ENCODE results near the gene SP5.
"Not testable (repeated sequence)": the region's sequence is repeated elsewhere in the genome, so short reads cannot be mapped to it uniquely, and the experiment has no call there.

The SP5 gene

DNA sequence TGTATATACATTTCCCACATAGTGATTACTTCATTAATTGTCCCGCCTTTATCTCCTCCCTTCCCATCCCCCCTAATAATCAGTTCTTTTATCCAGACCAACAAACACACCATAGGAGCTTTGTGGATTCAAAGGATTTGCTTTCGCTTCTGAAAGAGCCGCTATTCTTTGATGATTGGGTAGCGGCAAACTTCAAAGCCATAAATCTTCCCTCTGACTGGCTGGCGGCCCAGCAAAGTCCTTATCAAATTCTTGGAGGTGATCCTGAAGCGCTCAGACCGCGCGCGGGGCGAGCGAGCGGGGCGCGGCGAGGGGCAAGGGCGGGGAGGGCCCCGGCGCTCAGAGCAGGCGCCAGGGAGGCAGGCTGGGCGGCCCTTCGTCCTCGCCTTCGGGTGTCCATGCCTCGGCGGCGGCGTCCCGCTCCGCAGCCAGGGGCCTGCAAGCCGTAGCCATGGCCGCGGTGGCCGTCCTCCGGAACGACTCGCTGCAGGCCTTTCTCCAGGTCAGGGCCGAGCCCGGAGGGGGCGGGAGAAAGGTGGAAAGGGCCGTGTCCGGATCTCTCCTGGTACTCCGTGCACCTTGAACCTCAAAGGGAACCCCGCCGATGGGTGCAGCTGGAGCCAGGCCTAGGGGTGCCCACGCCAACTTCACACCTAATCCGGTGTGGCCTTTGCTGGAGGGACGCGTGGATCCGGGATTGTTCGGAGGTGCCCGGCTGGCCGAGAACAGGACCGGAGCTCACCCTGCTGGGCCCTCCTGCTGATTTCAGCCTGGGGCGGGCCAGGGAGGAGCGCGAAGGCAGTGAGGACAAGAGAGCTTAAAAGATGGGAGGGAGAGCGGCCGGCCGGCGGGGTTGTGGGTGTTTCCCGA lies at the start of gene SP5:
Gene SP5, plus strand, starts transcription at position 276 of the 870 bp plus-strand sequence. Its CDS starts 176 bp downstream, at position 452.
- DNase-seq (ENCODE audit: low read depth in 3 of 3): no peak

DNA sequence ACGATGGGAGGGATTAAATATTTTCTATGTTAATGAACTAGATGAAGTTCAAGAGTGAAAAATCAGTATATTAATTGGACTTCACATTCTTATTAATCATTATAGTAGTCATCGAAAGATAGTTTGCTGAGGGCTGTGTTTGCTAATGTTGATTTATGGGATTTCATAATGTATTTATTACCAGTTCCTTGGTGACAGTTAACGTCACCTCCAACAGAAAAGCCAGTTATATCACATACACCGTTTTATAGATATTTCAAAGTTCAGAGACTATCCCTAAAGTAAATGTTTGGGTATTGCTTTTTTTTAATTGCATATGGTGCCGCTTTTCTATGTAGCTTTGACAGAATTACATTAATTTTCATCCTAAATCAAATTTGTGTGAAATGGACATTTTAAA lies 49.4 kb upstream of the SP5 start:
- DNase-seq (ENCODE audit: low read depth in 3 of 3): no peak

DNA sequence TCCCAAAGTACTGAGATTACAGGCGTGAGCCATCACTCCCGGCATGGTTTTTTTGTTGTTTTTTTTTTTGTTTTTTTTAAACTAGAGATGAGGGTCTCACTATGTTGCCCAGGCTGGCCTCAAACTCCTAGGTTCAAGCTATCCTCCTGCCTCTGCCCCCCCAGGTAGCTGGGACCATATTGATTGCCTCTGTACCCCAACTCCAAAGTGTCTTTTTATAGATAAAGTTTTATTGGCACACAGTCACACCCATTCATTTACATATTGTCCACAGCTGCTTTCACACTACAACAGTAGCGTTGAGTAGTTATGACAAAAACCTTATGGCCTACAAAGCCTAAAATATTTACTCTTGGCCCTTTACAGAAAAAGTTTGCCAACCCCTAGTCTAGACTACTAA lies 45.2 kb upstream of the SP5 start:
- DNase-seq (ENCODE audit: low read depth in 3 of 3): no peak

DNA sequence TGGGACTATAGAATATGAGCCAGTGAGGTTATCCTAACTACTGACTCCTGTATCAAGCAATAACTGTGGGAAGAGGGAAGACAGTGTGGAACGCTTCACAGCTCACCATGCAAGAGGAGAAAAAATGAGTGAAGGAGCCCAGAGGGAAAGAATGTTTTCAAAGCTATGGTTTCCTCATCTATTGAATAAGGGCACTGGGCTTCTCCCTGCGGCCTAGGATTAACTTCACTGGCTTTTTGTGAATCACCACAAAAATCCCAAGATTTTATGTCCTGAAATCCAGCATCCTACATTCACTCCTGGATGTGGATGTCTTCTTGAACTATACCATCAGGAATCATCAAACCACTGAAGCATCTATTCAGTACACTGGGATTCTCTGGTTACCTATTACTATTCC lies 44.5 kb upstream of the SP5 start:
- no peak for DNase-seq (ENCODE audit: low read depth in 3 of 3)

DNA sequence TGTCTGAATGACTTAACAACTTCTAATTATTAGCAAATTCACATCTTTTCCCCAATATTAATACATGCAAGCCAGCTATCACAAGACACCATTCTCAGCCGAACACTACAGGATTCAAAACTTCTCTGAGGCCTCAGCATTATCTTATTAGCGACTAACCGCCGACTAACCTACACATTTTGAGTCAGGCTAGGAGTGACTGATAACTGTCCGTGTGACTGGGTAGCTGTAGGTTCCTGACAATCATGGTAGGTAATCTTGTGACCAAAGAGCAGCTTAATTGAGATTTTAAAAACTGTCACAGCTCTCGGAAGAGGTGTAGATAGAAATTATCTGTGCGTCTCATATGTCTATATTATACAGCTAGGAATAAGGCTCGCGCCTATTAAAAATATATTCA lies 44.1 kb upstream of the SP5 start:
- no peak for DNase-seq (ENCODE audit: low read depth in 3 of 3)

DNA sequence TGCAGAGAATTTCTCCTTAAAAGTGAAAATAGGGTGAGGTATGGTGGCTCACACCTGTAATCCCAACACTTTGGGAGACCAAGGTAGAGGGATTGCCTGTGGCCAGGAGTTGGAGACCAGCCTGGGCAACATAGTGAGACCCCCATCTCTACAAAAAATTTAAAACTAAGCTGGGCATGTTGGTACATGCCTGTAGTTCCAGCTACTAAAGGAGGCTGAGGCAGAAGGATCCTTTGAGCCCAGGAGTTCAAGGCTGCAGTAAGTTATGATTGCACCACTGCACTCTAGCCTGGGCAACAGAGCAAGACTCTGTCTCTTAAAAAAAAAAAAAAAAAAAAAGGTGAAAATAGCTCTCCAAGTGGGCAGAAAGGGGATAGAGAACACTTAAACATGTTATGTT lies 40.9 kb upstream of the SP5 start:
- not testable (repeated sequence) for DNase-seq (ENCODE audit: low read depth in 3 of 3)

DNA sequence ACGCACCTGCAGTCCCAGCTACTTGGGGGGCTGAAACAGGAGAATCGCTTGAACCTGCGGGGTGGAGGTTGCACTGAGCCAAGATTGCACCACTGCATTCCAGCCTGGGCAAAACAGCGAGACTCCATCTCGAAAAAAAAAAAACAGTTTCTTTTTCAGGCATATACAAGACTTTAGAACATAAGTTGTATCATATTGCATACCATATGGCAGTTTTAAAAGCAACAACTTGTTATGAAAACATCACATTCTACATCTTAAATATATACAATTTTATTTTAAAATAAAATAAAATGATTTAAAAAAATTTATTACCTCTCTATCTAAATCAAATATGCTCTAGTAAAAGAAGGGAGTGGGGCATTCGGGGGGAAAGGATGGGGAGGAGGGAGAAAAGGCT lies 39.4 kb upstream of the SP5 start:
- DNase-seq (ENCODE audit: low read depth in 3 of 3): no peak

DNA sequence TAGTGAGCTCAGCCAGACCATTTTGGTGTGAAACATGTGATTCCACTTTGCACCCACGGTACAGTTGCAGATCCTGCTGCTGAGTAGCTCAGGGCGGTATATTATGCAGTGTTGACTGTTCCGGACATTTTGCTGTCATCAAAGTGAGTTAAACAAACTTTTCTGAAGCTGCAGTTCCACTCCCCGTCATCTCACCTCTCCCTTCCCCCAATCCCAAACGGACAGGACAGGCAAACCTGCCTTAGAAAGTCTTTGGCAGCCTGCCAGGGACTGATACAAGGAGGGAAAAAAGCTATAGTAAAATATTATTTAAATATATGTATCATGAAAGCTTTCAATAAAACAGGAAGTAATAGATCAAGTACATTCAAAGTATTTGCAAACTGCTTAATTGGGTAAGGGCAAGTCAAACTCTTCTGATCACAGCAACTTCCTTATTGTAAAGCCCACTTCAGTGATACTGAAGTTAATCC lies 35.5 kb upstream of the SP5 start:
- no peak for DNase-seq (ENCODE audit: low read depth in 3 of 3)

DNA sequence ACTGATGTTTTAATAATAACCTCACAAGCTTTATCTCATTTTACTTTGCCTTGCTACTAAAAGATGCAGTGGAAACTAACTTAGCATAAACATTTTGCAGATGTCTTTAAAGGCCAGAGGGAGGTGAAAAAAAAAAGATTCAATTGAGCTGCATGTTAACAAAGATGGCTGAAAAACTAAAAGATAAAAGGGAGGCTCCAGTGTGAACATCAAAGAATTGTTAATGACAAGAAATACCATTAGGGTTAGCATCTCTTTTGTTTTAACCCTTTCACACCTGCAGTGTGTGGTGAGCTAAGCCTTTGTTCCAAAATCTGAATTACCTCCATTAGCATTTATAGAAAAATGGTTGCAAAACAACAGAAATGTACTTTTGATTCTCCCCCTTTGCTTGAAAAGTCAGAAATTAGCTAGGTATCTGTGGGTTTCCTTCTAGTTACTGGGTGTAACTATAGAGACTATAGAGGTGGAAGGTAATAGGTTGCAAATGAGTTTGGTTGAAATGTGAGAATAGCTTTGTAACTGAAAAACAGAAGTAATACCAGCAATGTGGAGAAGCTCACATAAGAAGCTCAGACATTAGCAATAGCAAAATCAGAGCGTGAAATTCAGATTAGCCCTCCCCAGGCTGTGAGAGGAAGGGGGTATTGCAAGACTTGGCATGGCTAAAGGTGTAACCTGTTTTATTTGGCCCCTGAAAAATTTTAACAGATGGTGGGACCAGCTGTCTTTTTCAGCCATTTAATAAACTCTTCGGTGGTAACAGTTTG lies 34.8 kb upstream of the SP5 start:
- no peak for DNase-seq (ENCODE audit: low read depth in 3 of 3)

DNA sequence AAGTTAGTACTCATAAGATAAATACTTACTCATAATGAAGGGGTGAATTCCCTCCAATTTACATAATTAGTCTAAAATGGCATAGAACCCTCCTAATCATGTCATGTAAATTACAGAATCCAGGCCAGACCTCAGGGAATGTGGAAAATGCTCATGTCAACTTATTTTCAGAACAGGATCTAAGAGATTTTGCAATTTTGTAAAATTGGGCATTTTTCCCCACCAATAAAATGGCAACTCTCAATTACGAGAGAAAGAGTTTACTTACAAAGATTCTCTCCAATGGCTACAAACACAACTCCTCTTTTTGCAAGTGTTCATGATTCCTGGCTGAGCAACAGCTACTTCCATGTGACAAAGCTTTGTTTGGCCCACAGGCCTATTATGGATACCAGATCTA lies 33.8 kb upstream of the SP5 start:
- no peak for DNase-seq (ENCODE audit: low read depth in 3 of 3)

DNA sequence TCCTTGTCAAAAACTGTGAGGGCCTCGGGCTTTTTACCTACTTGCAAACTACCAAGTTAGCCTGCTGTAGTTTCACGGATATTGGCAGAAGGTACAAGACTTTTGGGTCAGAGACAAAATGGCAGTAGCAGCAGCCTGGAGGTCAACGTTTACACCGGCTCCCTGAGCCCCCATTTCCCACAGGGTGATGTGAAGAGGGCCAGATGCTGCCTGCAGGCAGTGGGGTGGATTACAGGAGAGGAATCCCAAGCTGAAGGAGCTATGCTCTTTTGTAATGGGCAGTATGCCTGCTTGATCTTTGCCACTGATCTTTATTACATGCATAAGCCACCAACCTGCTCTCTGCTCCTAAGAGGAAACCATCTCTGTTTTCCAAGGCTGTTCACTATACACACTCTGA lies 29.5 kb upstream of the SP5 start:
- no peak for DNase-seq (ENCODE audit: low read depth in 3 of 3)

DNA sequence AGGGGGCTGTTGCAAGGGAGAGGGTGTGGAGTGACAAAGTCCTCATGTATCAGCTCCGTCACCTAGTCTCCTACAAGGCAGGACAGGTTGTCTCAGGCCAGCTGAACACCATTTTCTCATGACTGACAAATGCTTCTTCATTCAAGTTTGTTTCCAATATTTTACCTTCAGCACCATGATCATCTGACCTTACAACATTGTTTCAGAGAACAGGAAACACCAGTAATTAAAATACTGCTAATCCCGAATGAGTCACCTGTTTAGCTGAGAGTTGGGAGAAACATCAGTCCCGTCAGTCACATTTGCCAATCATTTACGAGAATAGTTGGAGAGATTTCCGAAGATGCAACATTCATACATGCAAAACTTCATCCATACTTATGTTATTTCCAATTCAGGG lies 25.7 kb upstream of the SP5 start:
- no peak for DNase-seq (ENCODE audit: low read depth in 3 of 3)

DNA sequence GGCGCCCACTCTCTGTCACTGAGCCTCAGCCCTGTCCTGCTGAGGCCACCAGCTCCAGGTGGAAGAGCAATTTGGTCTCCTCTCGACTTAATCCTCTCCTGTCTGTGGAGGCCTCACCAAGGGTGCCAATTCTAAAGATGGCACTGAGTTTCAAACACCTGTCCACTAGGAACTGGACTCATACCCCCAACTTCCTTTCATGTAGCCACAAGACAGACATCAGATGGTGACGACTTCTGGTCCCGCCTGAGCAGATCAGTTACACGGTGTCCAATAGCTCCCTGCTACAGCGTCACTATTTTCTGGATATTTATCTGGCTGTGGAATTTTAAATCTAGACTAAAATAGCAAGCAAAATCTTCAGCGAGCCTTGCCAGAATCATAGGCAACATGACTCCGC lies 24.5 kb upstream of the SP5 start:
- no peak for DNase-seq (ENCODE audit: low read depth in 3 of 3)

DNA sequence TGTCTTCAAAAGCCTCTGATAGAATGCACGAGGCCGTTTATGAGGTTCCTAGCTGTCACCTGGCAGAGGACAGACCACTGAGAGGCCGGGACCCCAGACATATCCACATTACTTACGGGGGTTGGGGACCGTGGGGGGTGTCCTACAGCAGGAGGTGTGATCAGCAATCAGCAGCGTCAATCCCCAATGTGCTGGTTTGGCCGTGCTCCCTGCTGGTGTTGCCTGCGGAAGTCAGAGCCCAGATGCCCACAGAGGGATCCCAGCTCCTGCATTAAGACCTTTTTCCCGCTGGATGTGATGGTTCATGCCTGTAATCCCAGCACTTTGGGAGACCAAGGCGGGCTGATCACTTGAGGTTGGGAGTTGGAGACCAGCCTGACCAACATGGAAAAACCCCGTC lies 20.8 kb upstream of the SP5 start:
- no peak for DNase-seq (ENCODE audit: low read depth in 3 of 3)

DNA sequence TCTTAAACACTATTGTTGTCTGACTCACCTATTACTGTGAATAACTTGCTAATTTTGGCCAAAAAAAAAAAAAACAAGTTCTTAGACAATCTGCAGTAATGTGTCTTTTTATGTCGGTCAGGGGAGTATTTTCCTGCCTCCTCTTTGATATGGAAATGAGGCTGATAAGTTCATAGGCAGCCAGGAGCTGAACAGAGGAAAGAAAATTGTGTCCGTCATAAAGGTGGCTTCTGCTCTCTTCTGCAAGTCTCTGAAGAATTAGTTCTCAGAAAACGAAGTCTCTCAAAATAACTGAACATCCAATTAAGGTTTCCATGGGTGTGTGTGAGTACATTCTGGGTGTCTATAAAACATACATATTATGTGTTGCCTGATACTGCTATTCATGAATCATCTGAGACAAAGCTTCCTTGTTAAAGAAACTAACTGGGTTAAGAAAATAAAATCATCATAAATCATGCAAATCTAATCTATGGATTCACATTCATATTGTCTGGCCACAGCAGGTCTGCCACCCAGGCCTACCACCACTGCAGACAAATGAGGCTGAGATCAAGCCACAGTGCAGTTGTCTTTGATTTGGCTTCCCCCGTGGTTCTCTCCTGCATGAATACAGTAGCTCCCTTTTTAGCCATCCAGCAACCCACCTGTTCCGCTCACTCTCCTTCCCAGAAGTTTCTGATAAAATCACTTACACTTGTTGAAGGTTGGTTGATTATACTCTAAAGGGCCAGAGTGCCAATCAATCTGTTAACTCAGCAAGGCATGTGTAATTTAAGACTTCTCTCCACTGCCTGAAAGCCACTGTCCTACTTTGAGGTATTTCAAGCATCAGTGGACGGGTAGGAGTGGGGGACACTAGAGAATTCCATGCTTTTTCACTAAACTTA lies 19.4 kb upstream of the SP5 start:
- no peak for DNase-seq (ENCODE audit: low read depth in 3 of 3)

DNA sequence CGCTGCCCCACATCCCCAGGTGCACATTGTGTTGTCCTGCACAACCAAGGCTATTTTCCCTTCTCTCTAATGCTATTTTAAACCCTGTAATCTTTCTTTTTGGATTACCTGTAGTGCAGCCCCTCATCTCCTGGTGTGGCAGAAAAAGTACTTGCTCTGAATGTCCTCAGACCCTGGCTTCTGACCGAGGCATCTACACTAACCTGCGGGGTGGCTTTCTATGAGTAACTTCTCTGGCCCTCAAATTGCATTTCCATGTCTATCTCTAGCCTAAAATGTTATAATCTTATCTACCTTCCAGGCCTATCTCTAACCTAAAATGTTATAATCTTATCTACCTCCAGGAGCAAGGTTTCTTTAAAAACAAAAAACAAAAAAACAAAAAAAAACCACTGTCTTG lies 18.2 kb upstream of the SP5 start:
- DNase-seq (ENCODE audit: low read depth in 3 of 3): no peak

DNA sequence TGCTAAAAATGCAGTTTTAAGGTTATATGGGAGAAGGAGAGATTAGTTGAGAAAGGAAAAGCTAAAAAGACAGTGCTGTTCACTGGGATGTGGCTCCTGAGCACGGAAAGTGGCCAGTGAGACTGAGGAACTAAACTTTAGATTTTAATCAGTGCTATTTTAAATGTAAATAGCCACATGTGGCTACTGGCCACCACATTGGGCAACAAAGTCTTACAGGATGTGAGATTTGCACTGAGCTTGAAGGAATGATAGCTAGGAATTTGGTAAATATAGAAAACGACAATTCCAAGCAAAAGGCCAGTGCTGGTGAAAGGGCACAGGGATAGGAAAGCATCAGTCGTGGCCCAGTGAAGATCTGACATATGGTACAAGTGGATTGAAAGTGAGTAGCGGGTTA lies 14.1 kb upstream of the SP5 start:
- DNase-seq (ENCODE audit: low read depth in 3 of 3): no peak

DNA sequence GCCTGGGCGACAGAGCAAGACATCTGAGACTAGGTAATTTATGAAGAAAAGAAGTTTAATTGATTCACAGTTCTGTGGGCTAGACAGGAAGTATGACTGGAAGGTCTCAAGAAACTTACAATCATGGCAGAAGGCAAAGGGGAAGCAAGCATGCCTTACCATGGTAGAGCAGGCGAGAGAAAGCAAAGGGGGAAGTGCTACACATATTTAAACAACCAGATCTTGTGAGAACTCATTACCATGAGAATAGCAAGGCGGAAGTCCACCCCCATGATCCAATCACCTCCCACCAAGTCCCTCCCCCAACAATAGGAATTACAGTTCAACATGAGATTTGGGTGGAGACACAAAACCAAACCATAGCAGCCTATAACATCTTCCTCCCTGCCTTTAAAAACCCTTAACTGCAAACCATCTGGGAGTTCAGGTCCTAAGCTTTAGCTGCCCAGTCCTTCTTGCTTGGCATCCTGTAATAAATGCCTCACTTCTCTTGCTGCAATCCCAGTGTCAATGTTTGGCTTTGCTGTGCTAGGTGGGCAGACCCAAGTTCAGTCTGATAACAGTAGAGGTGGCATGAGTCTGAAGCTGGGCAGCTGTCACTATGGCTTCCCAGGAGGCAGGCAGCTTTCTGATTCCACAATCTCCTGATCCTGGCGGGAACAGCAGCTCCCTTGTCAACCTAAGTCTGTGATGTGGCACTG lies 11.2 kb upstream of the SP5 start:
- DNase-seq (ENCODE audit: low read depth in 3 of 3): no peak

DNA sequence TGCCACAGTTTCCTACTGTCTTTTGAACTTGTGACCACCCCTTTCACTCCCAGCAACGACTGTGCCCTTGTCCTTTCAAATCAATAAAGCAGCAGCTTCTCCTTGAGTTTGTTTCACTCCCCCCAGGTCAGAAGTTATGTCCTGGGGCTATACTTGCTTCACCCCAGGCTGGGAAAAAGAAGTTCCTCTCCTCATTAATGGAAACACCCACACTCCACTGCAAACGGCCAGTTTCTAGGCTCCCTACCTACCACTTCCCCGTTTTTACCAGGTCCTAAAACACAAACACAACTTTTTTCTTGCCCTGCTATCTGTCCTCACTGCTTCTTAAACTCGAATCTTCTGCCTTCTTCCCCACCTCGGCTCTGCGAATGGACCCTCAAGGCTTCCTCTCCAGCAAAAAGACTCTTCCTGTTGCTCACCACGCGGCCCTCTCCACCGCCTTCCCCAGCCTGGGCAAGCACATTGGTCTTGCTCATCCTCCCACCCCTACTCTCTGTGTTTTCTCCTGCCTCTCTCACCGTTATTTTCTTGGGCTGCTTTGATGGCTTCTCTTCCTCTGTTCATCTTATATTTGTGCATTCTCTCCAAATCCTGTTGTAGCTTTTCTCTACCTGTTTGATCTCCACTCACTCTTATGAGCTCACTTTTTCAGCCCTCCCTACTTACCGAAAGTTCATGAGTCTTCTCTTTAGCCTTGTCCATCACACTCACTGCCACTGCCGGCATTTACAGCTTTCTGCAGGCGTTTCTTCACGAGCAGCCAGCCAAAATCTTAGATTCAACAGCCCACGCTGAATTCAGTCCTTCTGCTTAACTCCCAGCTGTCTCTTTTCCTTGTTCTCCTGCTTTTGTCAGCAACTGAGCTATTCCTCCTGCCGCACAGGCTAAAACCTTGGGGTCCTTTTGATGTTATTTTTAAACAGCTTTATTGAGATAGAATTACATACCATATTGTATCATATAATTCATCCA lies 7.0 kb upstream of the SP5 start:
- no peak for DNase-seq (ENCODE audit: low read depth in 3 of 3)

DNA sequence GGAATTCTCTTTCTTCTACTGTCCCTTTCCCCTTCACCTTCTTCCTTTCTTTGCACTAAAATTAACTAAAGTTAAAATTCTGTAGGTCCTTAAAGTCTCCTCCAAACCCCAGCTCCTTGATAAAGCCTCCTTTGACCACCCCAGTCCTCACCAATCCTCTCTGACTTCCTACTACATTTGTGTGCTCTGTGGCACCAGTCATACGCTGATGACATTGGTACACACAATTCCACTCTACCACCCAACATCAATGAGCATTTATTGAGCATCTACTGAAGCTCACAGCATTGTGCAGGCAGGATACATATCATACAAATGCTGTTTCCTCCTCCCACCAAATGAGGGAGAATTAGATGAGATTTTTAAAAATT lies 4.5 kb upstream of the SP5 start:
- no peak for DNase-seq (ENCODE audit: low read depth in 3 of 3)
